ENCODE measurements around the gene PACRG.

Gene PACRG

GRCh38 chr6:162882801-162883481, 155.2 kb downstream of the PACRG start:
- Histone ChIP-seq H3K9ac (ENCODE audit: low read length) (no peak overlapping the region), H3K4me3 (ENCODE audit: low read length) (no peak overlapping the region), H3K4me1 (ENCODE audit: control insufficient read depth, insufficient read depth, low read length) (no peaks in the 10 kb centered on the region), H3K9me3 (ENCODE audit: control insufficient read depth, low read length) (no peaks in the 10 kb centered on the region), H3K27me3 (ENCODE audit: control insufficient read depth, insufficient read depth, low read length) (no peaks in the 10 kb centered on the region), H3K36me3 (ENCODE audit: control insufficient read depth, insufficient read depth, low read length) (no peaks in the 10 kb centered on the region)

GRCh38 chr6:162887981-162888689, 160.4 kb downstream of the PACRG start:
- Histone ChIP-seq H3K9me3 (ENCODE audit: control insufficient read depth, low read length) (no peaks in the 10 kb centered on the region), H3K27me3 (ENCODE audit: control insufficient read depth, insufficient read depth, low read length) (no peaks in the 10 kb centered on the region), H3K4me1 (ENCODE audit: control insufficient read depth, insufficient read depth, low read length) (no peaks in the 10 kb centered on the region), H3K9ac (ENCODE audit: low read length) (no peak overlapping the region), H3K4me3 (ENCODE audit: low read length) (no peak overlapping the region), H3K36me3 (ENCODE audit: control insufficient read depth, insufficient read depth, low read length) (no peaks in the 10 kb centered on the region)

- Histone ChIP-seq H3K36me3 (ENCODE audit: control insufficient read depth, insufficient read depth, low read length) (no peaks in the 10 kb centered on the region), H3K4me3 (ENCODE audit: low read length) (no peak overlapping the region), H3K9me3 (ENCODE audit: control insufficient read depth, low read length) (no peaks in the 10 kb centered on the region)
Measured at GRCh38 chr6:162889303-162889702, 161.5 kb downstream of the PACRG start.

GRCh38 chr6:162898011-162898410, 170.2 kb downstream of the PACRG start:
- H3K4me3 ChIP-seq (ENCODE audit: low read length): no peak overlapping the region
- H3K9ac ChIP-seq (ENCODE audit: low read length): no peak overlapping the region
- H3K9me3 ChIP-seq (ENCODE audit: control insufficient read depth, low read length): no peaks in the 10 kb centered on the region
- H3K27me3 ChIP-seq (ENCODE audit: control insufficient read depth, insufficient read depth, low read length): no peaks in the 10 kb centered on the region
- H3K36me3 ChIP-seq (ENCODE audit: control insufficient read depth, insufficient read depth, low read length): no peaks in the 10 kb centered on the region
- H3K4me1 ChIP-seq (ENCODE audit: control insufficient read depth, insufficient read depth, low read length): no peaks in the 10 kb centered on the region

More at GRCh38 chr6:162889303-162889702, 161.5 kb downstream of the PACRG start:
- Histone ChIP-seq H3K27me3 (ENCODE audit: control insufficient read depth, insufficient read depth, low read length) (no peaks in the 10 kb centered on the region), H3K9ac (ENCODE audit: low read length) (no peak overlapping the region), H3K4me1 (ENCODE audit: control insufficient read depth, insufficient read depth, low read length) (no peaks in the 10 kb centered on the region)

GRCh38 chr6:162899148-162899547, 171.4 kb downstream of the PACRG start:
- Histone ChIP-seq H3K4me1 (ENCODE audit: control insufficient read depth, insufficient read depth, low read length) (no peaks in the 10 kb centered on the region), H3K9ac (ENCODE audit: low read length) (no peak overlapping the region), H3K27me3 (ENCODE audit: control insufficient read depth, insufficient read depth, low read length) (no peaks in the 10 kb centered on the region), H3K9me3 (ENCODE audit: control insufficient read depth, low read length) (no peaks in the 10 kb centered on the region), H3K4me3 (ENCODE audit: low read length) (no peak overlapping the region), H3K36me3 (ENCODE audit: control insufficient read depth, insufficient read depth, low read length) (no peaks in the 10 kb centered on the region)

GRCh38 chr6:162900503-162900902, 172.7 kb downstream of the PACRG start:
- Histone ChIP-seq H3K4me1 (ENCODE audit: control insufficient read depth, insufficient read depth, low read length) (no peaks in the 10 kb centered on the region), H3K4me3 (ENCODE audit: low read length) (no peak overlapping the region), H3K36me3 (ENCODE audit: control insufficient read depth, insufficient read depth, low read length) (no peaks in the 10 kb centered on the region), H3K9me3 (ENCODE audit: control insufficient read depth, low read length) (no peaks in the 10 kb centered on the region), H3K27me3 (ENCODE audit: control insufficient read depth, insufficient read depth, low read length) (no peaks in the 10 kb centered on the region), H3K9ac (ENCODE audit: low read length) (no peak overlapping the region)

- no peak overlapping the region for H3K4me3 ChIP-seq (ENCODE audit: low read length)
- no peaks in the 10 kb centered on the region for H3K27me3 ChIP-seq (ENCODE audit: control insufficient read depth, insufficient read depth, low read length)
- H3K36me3 ChIP-seq (ENCODE audit: control insufficient read depth, insufficient read depth, low read length): no peaks in the 10 kb centered on the region
- H3K4me1 ChIP-seq (ENCODE audit: control insufficient read depth, insufficient read depth, low read length): no peaks in the 10 kb centered on the region
- H3K9me3 ChIP-seq (ENCODE audit: control insufficient read depth, low read length): no peaks in the 10 kb centered on the region
- H3K9ac ChIP-seq (ENCODE audit: low read length): no peak overlapping the region
Measured at GRCh38 chr6:162904069-162904663, 176.4 kb downstream of the PACRG start.

GRCh38 chr6:162906479-162906878, 178.7 kb downstream of the PACRG start:
- H3K9me3 ChIP-seq (ENCODE audit: control insufficient read depth, low read length): no peaks in the 10 kb centered on the region
- no peaks in the 10 kb centered on the region for H3K36me3 ChIP-seq (ENCODE audit: control insufficient read depth, insufficient read depth, low read length)
- H3K4me3 ChIP-seq (ENCODE audit: low read length): no peak overlapping the region
- no peaks in the 10 kb centered on the region for H3K27me3 ChIP-seq (ENCODE audit: control insufficient read depth, insufficient read depth, low read length)
- H3K4me1 ChIP-seq (ENCODE audit: control insufficient read depth, insufficient read depth, low read length): no peaks in the 10 kb centered on the region
- H3K9ac ChIP-seq (ENCODE audit: low read length): no peak overlapping the region

GRCh38 chr6:162907876-162908481, 180.2 kb downstream of the PACRG start:
- H3K9ac ChIP-seq (ENCODE audit: low read length): no peak overlapping the region
- no peaks in the 10 kb centered on the region for H3K4me1 ChIP-seq (ENCODE audit: control insufficient read depth, insufficient read depth, low read length)
- no peaks in the 10 kb centered on the region for H3K36me3 ChIP-seq (ENCODE audit: control insufficient read depth, insufficient read depth, low read length)
- no peaks in the 10 kb centered on the region for H3K27me3 ChIP-seq (ENCODE audit: control insufficient read depth, insufficient read depth, low read length)
- no peaks in the 10 kb centered on the region for H3K9me3 ChIP-seq (ENCODE audit: control insufficient read depth, low read length)
- H3K4me3 ChIP-seq (ENCODE audit: low read length): no peak overlapping the region

- Histone ChIP-seq H3K4me1 (ENCODE audit: control insufficient read depth, insufficient read depth, low read length) (no peaks in the 10 kb centered on the region), H3K36me3 (ENCODE audit: control insufficient read depth, insufficient read depth, low read length) (no peaks in the 10 kb centered on the region), H3K9ac (ENCODE audit: low read length) (no peak overlapping the region), H3K27me3 (ENCODE audit: control insufficient read depth, insufficient read depth, low read length) (no peaks in the 10 kb centered on the region), H3K4me3 (ENCODE audit: low read length) (no peak overlapping the region), H3K9me3 (ENCODE audit: control insufficient read depth, low read length) (no peaks in the 10 kb centered on the region)
Measured at GRCh38 chr6:162913206-162913605, 185.4 kb downstream of the PACRG start.

GRCh38 chr6:162917506-162917905, 189.7 kb downstream of the PACRG start:
- Histone ChIP-seq H3K9ac (ENCODE audit: low read length) (no peak overlapping the region), H3K36me3 (ENCODE audit: control insufficient read depth, insufficient read depth, low read length) (no peaks in the 10 kb centered on the region), H3K27me3 (ENCODE audit: control insufficient read depth, insufficient read depth, low read length) (no peaks in the 10 kb centered on the region), H3K9me3 (ENCODE audit: control insufficient read depth, low read length) (no peaks in the 10 kb centered on the region), H3K4me3 (ENCODE audit: low read length) (no peak overlapping the region), H3K4me1 (ENCODE audit: control insufficient read depth, insufficient read depth, low read length) (no peaks in the 10 kb centered on the region)

GRCh38 chr6:162921062-162921461, 193.3 kb downstream of the PACRG start:
- Histone ChIP-seq H3K4me3 (ENCODE audit: low read length) (no peak overlapping the region), H3K9me3 (ENCODE audit: control insufficient read depth, low read length) (no peaks in the 10 kb centered on the region), H3K9ac (ENCODE audit: low read length) (no peak overlapping the region), H3K36me3 (ENCODE audit: control insufficient read depth, insufficient read depth, low read length) (no peaks in the 10 kb centered on the region), H3K27me3 (ENCODE audit: control insufficient read depth, insufficient read depth, low read length) (no peaks in the 10 kb centered on the region), H3K4me1 (ENCODE audit: control insufficient read depth, insufficient read depth, low read length) (no peaks in the 10 kb centered on the region)
